DOHH2 (cell line): Measurements from ENCODE around the gene LRP2.

Experiments
- CTCF ChIP-seq: fragments of 200-600 bp; sonication (generic); IDR thresholded peaks from one replicate; pipeline ENCODE4 v1.5.1; 2014; ENCODE audit warnings: antibody characterized with exemption, mild to moderate bottlenecking, low read depth, low read length; ENCODE audit not compliant: poor library complexity, severe bottlenecking
- EZH2phosphoT487 ChIP-seq: fragments of 200-600 bp; sonication (generic); IDR thresholded peaks from 2 replicates; pipeline ENCODE4 v1.6.1; 2017; ENCODE audit warnings: borderline replicate concordance, mild to moderate bottlenecking, antibody characterized with exemption, low read length, moderate library complexity, mixed read lengths

DNA sequence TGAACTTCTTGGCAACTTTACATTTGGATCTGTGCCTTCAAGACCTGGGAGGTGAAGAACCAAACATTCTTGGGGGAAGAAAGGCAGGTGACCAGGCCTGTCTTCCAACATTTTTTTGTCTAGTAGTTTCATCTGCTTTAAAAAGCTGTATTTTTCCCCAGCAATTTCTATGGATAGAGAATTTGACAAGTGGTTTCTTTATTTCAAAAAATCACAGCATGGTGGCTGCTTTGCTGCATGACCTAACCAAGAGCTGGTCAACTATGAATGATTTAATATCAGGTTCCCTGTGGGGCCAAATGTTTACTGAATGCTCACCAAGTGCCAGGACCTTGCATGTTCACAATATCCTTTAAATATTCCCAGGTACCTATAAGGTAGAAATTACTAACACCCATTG is 19.1 kb downstream of the LRP2 start:
- TF ChIP-seq CTCF (no peak), EZH2phosphoT487 (no peak)
